ENCODE measurements around the gene TAAR5.
"Not testable (repeated sequence)": the region's sequence is repeated elsewhere in the genome, so short reads cannot be mapped to it uniquely, and the experiment has no call there.

Gene TAAR5, protein sequence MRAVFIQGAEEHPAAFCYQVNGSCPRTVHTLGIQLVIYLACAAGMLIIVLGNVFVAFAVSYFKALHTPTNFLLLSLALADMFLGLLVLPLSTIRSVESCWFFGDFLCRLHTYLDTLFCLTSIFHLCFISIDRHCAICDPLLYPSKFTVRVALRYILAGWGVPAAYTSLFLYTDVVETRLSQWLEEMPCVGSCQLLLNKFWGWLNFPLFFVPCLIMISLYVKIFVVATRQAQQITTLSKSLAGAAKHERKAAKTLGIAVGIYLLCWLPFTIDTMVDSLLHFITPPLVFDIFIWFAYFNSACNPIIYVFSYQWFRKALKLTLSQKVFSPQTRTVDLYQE

DNA sequence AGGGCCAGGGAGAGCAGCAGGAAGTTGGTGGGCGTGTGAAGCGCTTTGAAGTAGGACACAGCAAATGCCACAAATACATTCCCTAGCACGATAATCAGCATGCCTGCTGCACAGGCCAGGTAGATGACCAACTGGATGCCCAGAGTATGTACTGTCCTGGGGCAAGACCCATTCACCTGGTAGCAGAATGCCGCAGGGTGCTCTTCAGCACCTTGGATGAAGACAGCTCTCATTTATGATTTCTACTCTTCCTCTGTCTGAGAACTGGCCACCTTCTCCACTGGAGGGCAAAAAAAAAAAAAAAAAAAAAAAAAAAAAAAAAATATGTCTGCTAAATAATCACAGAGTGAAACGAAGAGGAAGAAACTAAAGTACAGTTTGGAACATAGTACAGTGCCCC is at the start of gene TAAR5:
TAAR5 (minus strand) TSS at position 288 of the 400 bp plus-strand sequence; CDS start at position 233, 55 bp downstream.
- no peak for DNase-seq

DNA sequence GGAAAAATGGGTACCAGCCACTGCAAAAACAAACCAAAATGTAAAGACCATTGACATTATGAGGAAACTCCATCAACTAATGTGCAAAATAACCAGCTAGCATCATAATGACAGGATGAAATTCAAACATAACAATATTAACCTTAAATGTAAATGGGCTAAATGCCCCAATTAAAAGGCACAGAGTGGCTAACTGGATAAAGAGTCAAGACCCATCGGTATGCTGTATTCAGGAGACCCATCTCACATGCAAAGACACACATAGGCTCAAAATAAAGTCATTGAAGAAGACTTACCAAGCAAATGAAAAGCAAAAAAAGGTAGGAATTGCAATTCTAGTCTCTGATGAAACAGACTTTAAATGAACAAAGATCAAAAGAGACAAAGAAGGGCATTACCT is 47.6 kb upstream of the TAAR5 start:
- DNase-seq: not testable (repeated sequence)

DNA sequence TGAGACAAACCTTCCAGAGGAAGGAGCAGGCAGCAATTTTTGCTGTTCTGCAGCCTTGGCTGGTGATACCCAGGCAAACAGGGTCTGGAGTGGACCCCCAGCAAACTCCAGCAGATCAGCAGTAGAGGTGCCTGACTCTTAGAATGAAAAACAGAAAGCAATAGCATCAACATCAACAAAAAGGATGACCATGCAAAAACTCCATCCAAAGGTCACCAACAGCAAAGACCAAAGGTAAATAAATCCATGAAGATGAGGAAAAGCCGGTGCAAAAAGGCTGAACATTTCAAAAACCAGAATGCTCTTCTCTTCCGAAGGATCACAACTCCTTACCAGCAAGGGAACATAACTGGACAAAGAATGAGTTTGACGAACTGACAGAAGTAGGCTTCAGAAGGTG is 46.4 kb upstream of the TAAR5 start:
- DNase-seq: not testable (repeated sequence)

DNA sequence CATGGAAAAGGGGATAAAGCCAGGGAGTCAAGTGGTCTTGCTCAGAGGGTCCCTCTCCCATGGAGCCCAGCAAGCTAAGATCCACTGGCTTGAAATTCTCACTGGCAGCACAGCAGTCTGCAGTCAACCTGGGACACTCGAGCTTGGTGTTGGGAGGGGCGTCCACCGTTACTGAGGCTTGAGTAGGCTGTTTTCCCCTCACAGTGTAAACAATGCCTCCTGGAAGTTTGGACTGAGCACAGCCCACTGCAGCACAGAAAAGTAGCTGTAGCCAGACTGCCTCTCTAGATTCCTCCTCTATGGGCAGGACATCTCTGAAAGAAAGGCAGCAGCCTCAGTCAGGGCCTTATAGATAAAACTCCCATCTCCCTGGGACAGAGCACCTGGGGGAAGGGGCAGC is 45.7 kb upstream of the TAAR5 start:
- not testable (repeated sequence) for DNase-seq

DNA sequence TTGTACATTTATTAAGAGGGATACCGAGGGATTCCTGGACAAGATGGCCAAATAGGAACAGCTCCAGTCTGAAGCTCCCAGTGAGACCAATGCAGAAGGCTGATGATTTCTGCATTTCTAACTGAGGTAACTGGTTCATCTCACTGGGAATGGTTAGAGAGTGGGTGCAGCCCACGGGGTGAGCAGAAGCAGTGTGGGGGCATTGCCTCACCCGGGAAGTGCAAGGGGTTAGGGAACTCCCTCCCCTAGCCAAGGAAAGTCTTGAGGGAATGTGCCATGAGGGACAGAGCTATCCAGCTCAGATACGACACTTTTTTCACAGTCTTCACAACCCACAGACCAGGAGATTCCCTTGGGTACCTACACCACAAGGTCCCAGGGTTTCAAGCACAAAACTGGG is 45.3 kb upstream of the TAAR5 start:
- DNase-seq: no peak

DNA sequence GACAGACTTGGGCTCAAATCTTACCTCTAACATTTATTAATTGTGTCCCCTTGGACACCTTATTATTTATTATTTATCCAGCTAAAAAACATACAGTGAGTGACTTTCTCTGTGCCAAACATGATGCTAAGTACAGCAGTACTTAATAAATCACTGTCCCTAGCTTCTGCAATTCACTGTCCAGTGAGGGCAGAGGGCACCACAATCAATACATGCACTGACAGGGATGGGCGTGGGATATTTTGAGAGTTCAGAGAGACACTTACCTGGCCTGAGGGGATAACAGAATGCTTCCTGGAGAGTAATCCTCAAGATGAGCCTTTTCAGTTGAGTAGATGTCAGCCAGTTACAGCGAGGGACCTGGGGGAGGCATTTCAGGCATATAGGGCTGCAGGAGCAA is 43.8 kb upstream of the TAAR5 start:
- DNase-seq: no peak

DNA sequence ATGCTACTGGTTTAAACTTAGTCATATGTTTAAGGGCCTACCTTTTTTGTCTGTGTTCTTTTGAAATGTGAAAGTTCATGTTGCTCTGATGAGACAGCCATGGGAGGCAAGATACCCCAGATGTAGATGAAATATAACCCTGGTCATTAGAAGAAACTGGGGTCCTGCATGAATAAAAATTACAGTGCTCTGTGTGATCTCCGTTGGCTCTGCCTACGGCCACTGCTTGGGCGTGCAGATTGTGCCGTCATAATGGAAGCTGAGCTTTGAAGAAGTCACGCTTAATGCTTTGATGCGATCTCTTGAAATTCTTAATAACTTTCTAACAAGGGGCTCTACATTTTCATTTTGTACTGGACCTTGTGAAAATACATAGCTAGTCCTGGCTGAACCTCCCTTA is 34.6 kb upstream of the TAAR5 start, which contains the start of gene TAAR2:
TAAR2 (minus strand) TSS at position 101 of the 400 bp plus-strand sequence; CDS start at position 101, 0 bp downstream.
- no peak for DNase-seq

DNA sequence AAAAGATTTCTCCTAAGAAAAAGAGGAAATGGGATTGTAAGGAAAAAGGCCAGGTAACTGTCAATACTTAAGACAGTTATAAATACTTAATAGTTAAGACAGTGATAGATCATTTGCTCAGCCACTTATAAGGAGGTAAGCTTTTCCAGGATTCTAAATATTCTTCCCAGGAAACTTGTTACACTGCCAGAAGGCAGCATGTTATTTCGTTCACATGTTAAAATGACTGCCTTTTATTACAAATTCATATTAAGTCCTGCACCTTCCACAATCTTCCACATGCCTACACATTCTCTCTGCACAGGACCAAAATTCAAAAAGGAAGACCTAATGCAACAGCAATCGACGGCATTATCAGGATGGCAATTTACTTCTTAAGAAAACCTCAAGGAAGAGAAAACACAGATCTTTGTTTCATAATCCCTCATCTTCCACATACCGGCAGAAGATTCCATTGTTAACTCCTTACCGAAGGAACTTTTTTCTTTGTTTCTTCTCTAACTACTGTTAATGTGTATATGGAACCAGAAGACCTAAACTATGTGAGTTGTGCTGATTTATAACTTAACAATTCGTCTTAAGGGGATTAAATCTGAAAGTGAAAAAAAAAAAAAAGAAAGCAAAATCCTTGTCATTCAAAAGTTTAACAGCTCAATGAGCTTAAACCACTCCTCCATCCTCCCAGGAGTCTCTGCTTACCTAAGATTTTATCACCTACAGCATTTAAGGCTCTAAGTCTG is 33.7 kb upstream of the TAAR5 start:
- no peak for DNase-seq

DNA sequence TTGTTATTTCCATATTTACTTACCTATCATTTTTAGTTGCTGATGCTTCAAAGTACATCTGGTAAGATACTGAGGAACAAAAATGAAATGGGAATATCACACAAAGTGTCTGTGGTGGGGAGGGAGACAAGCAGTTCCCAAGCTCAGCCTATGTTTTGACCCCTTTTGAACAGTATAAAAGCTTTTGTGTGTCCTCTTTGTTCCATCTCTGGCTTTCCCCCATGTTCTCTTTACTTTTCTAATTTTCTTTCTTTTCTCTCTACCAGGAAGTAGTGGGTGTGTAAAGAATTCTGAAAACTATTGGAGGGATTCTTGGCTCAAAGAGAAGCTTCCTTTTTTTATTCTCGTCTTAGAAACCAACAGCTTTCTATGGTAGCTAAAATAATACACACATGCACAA is 27.1 kb upstream of the TAAR5 start:
- DNase-seq: no peak

DNA sequence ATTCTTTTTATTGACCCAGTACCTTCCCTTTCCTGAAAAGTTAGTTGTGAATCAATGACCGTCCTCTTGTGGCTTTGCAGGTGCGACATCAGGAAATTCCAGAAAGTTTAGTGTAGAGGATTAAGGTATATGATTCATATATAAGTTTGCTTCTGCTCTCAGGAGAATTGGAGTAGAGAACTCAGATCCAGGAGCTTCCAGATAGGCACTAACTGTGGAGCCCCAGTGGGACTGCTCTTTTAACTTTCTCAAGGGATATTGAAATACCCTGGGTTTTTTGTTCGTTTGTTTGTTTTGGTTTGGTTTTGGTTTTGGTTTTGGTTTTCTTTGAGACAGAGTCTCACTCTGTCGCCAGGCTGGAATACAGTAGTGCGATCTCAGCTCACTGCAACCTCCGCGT is 25.0 kb upstream of the TAAR5 start:
- DNase-seq: no peak

DNA sequence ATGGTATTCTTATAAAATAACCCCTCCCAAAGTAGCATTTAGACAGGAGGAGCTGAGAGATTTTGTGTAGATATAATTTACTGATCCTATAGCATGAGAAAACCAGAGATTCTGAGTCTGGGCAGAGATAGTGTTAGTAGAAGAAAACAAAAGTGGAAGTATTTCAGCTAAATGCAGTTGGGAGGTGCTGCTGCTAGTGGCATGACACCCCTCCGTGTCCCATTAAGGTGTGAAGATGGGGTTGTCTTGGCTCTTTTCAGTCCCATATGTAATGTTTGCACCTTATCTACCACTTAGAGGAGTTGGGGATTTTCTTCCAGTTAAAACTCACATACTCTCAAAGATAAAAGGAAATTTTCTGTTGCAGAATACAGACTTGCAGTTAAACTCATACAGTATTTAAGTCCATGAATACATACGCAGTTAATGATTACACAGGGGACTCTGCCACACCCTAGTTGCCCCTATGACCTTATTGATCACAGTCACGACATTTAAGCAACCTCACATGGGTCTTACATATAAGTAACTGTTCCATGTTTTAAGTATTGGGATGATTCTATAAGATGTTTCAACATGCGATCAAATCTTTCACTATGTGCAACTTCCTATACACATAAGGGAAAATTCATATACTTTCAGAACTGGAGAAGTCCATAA is 23.0 kb upstream of the TAAR5 start:
- no peak for DNase-seq

DNA sequence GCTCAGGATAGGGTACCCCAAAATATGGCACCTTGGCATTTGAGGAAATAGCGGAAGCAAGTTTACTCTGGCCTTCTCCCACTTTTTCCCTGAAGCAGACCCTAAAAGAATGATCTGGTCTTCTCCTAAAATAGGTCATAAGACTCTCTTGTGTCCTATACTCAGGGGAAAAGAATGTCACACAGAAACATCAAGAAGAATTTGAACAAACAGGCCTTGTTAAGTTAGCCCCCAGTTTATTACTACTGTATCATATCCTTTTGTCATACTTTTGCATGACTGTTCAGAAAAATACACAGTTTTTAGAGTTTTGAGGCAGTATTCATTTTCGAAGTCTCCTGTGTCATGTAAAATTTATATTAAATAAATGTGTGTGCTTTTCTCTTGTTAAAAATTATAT is 22.1 kb upstream of the TAAR5 start:
- DNase-seq: no peak

DNA sequence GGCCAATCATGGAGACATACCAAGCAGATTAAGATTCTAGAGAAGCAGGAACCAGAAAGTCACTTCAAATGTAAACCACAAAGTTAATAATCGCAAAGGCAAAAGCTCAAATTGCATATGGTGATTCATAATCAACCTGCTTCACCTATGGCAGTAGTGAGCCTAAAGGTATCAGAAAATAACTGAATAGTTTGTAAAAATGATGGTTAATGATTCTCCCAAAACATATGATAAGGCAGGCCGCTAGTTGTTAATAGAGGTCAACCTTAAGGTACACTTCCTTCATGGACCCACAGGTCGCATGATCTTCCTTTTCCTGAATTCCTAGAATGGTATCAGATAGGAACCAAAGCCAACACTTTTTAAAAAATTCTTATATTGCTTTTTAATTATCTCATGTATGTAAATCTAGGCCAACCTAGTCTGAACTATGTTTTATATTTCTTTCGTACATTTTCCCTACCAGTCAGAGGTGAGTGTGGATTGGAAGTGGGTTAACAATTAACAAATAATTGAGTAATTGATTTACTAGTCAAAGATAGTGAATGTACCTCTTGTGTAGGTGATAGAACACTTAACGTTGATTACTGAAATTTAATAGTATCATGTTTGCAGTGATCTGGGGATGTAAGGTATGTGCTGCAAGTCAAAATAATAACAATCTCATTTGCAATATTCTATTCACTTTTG is 18.1 kb upstream of the TAAR5 start:
- DNase-seq: no peak

DNA sequence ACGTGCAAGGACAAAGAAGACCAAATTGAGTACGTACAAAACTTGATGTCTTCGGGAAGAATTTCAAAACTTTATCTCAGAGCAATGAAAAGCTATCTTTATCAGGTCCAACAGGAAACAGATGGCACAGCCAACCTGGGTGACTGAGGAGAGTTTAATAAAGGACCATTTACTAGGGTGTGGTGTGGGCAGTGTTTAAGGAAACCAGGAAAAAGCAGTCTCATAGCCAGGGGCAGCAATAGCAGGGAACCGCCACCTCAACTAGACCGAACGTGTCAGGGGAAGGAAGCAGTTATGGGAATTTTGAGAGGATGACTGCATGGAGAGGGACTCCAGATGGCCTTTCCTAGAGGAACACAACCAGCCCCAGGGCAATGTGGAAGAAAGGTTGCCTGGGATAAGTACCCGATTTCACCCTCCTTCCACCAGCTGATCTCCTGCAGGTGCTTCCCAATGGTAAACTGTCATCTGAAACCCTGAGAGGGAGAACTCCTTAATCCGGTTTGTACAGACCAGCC is 15.2 kb upstream of the TAAR5 start:
- no peak for DNase-seq

DNA sequence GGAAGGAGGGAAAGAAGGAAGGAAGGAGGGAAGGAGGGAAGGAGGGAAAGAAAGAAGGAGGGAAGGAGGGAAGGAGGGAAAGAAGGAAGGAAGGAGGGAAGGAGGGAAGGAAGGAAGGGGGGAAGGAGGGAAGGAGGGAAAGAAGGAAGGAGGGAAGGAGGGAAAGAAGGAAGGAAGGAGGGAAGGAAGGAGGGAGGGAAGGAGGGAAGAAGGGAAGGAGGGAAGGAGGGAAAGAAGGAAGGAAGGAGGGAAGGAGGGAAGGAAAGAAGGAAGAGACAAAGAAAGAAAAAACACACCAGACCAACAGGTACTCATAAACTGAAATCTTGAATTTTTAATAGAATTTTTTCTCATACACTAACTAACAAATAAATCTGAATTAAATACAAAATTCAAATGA is 11.4 kb upstream of the TAAR5 start:
- not testable (repeated sequence) for DNase-seq

DNA sequence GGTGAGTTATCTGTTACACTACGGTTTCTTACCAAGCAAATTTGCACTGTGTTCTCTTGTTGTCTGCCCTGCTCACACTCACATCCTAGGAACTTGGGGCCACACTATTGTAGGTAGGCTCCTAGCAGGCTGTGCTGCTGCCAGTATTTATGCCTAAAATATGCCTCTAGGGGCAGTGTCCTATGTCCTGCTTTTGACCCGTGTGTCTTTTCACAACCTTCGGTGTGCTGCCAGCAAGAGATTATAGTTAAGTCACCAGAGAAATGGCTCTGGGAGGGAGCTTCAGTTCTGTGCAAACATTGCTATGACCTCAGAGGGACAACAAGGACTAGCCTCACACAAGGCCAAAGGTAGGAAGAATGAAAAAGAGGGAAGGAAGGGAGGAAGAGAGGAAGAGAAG is 8.9 kb upstream of the TAAR5 start:
- DNase-seq: no peak

DNA sequence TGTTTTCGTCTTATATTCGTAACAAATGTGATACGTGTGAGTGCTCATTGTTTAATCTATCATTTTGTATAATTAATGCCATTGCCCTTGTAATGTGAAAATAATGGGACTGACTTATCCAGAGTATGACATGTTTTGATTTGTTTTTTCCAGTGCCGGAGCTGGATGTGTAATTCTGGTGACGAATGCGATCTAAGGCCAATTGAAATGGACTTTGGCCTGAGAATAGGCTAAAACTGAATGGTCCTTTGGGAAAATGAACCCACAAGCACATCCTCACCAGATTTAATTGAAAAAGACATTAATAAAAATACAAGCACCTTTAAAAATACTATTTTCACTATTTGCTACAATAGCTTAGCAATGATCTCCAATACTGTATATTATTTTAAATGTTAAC is 6.7 kb upstream of the TAAR5 start:
- DNase-seq: no peak

DNA sequence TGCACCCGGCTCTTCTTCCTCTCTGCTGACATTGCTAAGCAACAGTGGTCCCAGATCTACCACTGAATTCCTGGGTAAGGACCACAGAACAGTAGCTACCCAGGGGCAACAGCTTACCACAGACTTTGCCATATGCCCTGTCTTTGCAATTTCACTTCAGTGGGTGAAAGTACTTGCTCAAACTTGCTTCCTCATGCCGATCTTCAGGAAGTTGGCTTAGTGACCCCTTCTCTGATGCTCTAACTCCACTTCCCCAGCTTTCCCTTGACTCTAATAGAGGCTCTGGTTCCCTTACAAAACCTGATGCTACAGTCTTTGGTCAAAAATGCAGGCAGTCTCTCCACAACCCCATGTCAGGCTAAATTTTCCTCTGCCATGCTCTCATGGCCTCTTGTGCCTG is 3.3 kb upstream of the TAAR5 start:
- DNase-seq: no peak

DNA sequence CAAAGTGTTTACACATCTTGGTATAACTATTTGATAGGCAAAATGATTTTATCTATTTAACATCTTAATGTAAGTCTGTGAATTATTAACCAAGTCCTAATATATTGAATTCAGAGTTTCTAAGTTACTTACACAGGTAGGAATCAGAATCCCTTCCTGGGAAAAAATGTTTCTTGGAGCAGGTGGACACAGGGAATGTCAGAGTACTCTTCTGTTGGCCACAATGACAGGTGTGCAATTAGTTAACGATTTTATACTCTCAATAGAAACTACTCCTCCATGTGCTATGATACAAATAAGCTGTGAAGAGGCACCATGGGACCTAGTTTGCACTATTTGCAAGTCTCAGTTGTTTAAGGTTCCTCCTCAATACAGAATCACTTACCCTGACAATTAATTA is 821 bp upstream of the TAAR5 start:
- DNase-seq: no peak

DNA sequence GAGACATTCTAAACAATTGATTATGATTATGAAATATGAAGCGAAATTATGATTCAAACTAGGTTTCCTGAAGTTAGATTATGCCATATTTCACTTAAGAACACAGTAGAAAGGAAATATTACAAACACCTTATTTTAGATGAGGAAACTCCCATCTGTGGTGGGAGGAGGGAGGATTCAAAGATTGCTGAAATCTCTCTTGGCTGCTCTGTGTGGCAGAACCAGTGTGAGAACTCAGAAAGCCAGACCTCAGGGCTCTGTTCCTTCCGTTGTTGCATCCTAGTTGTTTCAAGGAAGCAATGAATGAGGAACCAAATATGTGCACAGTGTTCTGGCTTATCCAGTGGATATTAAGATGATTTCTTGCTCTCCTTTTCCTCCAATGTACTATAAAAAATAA is 2.1 kb downstream of the TAAR5 start:
- DNase-seq: no peak

DNA sequence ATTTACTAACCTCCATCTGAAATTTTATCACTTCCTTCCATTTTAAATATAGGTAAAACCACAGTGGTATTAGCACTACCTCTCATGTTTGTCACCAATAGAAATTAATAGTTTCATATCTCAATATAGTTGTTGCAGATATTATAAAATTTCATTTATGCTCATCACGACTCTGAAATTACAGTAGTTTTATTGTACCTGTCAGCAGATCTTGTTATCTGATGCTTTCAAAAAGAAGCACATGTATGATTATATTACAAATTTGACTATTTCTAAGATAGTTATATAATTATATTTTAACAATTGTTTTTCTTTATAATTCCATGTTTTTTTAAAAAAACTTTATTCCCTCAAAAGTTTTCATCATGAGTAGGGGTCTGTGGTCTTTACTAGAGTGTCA is 4.8 kb downstream of the TAAR5 start:
- no peak for DNase-seq

DNA sequence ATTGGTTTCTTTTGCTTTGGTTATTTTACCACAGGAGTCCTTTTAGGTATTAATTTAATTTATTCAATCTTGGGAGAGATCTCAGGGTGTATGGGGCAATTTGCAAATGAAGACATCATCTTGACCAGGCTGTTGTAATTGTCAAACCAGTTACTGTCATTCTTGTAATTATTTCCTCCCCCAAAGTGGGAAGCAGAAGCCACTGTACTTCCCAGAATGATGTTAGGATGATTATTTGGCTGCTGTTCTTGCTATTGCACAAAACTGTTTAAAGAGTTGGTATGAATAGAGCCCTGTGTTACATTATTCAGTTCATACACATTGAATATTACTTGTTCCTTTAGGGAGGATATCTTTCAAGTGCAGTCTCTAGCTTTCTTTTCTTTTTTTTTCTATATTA is 17.8 kb downstream of the TAAR5 start:
- no peak for DNase-seq

DNA sequence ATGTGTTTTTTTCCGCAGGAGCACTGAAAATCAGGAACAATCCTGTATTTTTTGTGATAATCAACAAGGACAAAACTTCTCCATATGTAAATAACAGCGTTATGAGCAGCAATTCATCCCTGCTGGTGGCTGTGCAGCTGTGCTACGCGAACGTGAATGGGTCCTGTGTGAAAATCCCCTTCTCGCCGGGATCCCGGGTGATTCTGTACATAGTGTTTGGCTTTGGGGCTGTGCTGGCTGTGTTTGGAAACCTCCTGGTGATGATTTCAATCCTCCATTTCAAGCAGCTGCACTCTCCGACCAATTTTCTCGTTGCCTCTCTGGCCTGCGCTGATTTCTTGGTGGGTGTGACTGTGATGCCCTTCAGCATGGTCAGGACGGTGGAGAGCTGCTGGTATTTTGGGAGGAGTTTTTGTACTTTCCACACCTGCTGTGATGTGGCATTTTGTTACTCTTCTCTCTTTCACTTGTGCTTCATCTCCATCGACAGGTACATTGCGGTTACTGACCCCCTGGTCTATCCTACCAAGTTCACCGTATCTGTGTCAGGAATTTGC is 19.2 kb downstream of the TAAR5 start, which contains the start of gene TAAR6:
TAAR6 (plus strand) TSS at position 102 of the 557 bp plus-strand sequence; CDS start at position 102, 0 bp downstream.
- no peak for DNase-seq

Data from activated CD4-positive, alpha-beta T cell treated with anti-CD3 and anti-CD28 coated beads for 1 hour (primary cell).